Measurements from ENCODE around the gene TEX52. TPM values are rescaled to one million over a fixed set of nuclear protein-coding genes. Genes with fewer than 3 reads are reported as not detected.

TEX52 gene
- total RNA-seq, 1 donor from 2014 or later: not detected

DNA sequence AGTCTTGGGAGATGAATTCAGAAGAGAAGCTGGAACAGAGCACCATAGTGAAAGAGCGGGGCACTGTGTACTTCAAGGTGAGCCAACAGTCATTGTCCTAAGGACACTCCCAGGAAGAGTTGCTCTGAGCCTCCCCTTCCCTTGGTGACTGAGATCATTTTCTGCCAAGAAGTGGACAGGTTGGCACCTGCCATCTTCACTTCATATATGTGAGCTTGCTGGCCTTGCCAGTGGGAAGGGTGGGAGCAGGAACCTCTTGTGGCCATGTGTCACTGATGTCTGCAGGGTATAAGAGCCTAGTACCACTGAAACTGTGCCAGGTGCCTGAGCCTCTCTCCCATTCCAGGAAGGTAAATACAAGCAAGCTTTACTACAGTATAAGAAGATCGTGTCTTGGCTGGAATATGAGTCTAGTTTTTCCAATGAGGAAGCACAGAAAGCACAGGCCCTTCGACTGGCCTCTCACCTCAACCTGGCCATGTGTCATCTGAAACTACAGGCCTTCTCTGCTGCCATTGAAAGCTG, 56.7 kb downstream of the TEX52 start:
- Histone ChIP-seq H3K36me3 (peaks cover 78% of the 10 kb centered on the region), H3K4me3 (no peak overlapping the region), H3K27me3 (no peaks in the 10 kb centered on the region), H3K9me3 (no peaks in the 10 kb centered on the region), H3K27ac (no peak overlapping the region), H3K4me1 (peaks cover 21% of the 10 kb centered on the region)
- intact Hi-C loops (cut with DNase I): no loop called here
- TF ChIP-seq, protein P1, sequence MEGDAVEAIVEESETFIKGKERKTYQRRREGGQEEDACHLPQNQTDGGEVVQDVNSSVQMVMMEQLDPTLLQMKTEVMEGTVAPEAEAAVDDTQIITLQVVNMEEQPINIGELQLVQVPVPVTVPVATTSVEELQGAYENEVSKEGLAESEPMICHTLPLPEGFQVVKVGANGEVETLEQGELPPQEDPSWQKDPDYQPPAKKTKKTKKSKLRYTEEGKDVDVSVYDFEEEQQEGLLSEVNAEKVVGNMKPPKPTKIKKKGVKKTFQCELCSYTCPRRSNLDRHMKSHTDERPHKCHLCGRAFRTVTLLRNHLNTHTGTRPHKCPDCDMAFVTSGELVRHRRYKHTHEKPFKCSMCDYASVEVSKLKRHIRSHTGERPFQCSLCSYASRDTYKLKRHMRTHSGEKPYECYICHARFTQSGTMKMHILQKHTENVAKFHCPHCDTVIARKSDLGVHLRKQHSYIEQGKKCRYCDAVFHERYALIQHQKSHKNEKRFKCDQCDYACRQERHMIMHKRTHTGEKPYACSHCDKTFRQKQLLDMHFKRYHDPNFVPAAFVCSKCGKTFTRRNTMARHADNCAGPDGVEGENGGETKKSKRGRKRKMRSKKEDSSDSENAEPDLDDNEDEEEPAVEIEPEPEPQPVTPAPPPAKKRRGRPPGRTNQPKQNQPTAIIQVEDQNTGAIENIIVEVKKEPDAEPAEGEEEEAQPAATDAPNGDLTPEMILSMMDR (IDR thresholded peaks at IDR 0.05): no peak
- ATAC-seq: no peak
- DNase-seq: no peak

Other genes with a start within 250 kb of the TEX52 start
- 56.9 TPM for gene FKBP4, start 62.1 kb downstream of the TEX52 start, total RNA-seq
- 42.3 TPM for gene ITFG2, start 44.4 kb downstream of the TEX52 start, total RNA-seq
- gene NRIP2, start 22.0 kb downstream of the TEX52 start, total RNA-seq: 0.61 TPM
- gene FOXM1, start 20.1 kb upstream of the TEX52 start, total RNA-seq: 1.0 TPM
- 15.2 TPM for gene RHNO1, start 20.2 kb upstream of the TEX52 start, total RNA-seq
- 16.3 TPM for gene TULP3, start 33.9 kb upstream of the TEX52 start, total RNA-seq
- gene TEAD4, start 102.4 kb upstream of the TEX52 start, total RNA-seq: 42.5 TPM
- gene TSPAN9, start 220.3 kb upstream of the TEX52 start, total RNA-seq: 81.2 TPM